Measurements from ENCODE around the gene HNRNPC. TPM values are rescaled to one million over a fixed set of nuclear protein-coding genes. Genes with fewer than 3 reads are reported as not detected.
A peak's percentile ranks its signal among the peaks of the same experiment; 100 is the strongest.

HNRNPC gene
- total RNA-seq, 4 donors from 2014 or later: 356 to 544 (median 505) TPM

- peaks cover 38 to 89% (median 48%) of the 10 kb centered on the region in 3 donors for H3K4me1 ChIP-seq
- no peak overlapping the region for H3K4me3 ChIP-seq
- H3K27ac ChIP-seq: peak overlapping the region in 2 of 4 donors; percentile 11 to 19
- H3K36me3 ChIP-seq: peaks cover 0 to 66% of the 10 kb centered on the region in 2 donors
- H3K9me3 ChIP-seq: no peaks in the 10 kb centered on the region
- no peaks in the 10 kb centered on the region for H3K27me3 ChIP-seq
- no peak for TF ChIP-seq EP300 (IDR thresholded peaks at IDR 0.05)
- TF ChIP-seq POLR2AphosphoS5 (IDR thresholded peaks at IDR 0.05): no peak
- TF ChIP-seq POLR2A (IDR thresholded peaks at IDR 0.05): no peak
- TF ChIP-seq CTCF (IDR thresholded peaks at IDR 0.05): peak in 1 of 4 experiments; percentile 21
- 12 to 18% methylated on average over 5 of the region's 5 CpGs for WGBS, 2 donors (ENCODE audit: low coverage in 1 of 2)
- no peak for ATAC-seq
These were observed 5.8 kb downstream of the HNRNPC start for GRCh38 chr14:21263284-21264024.

GRCh38 chr14:21262410-21262809, 6.8 kb downstream of the HNRNPC start:
- TF ChIP-seq POLR2A (IDR thresholded peaks at IDR 0.05) (no peak), EP300 (IDR thresholded peaks at IDR 0.05) (no peak), POLR2AphosphoS5 (IDR thresholded peaks at IDR 0.05) (no peak), CTCF (IDR thresholded peaks at IDR 0.05) (no peak)
- H3K9me3 ChIP-seq: no peaks in the 10 kb centered on the region
- no peak overlapping the region for H3K4me3 ChIP-seq
- peak overlapping the region in 2 of 4 donors; percentile 11 to 12 for H3K27ac ChIP-seq
- peaks cover 38 to 95% (median 56%) of the 10 kb centered on the region in 3 donors for H3K4me1 ChIP-seq
- H3K27me3 ChIP-seq: no peaks in the 10 kb centered on the region
- H3K36me3 ChIP-seq: peaks cover 0 to 74% of the 10 kb centered on the region in 2 donors
- WGBS, 2 donors (ENCODE audit: low coverage in 1 of 2): 20 to 42% methylated on average over 1 to 2 of the region's 3 CpGs
- no peak for ATAC-seq

GRCh38 chr14:21261824-21262223, 7.4 kb downstream of the HNRNPC start:
- no peak for ATAC-seq
- Histone ChIP-seq H3K36me3 (peaks cover 0 to 79% of the 10 kb centered on the region in 2 donors), H3K27ac (peak overlapping the region in 1 of 4 donors; percentile 11), H3K9me3 (no peaks in the 10 kb centered on the region), H3K4me1 (peaks cover 38 to 95% (median 56%) of the 10 kb centered on the region in 3 donors), H3K27me3 (no peaks in the 10 kb centered on the region), H3K4me3 (no peak overlapping the region)
- WGBS, 2 donors (ENCODE audit: low coverage in 1 of 2): 33 to 53% methylated on average over 1 of the region's 1 CpG
- TF ChIP-seq POLR2A (IDR thresholded peaks at IDR 0.05) (no peak), POLR2AphosphoS5 (IDR thresholded peaks at IDR 0.05) (no peak), CTCF (IDR thresholded peaks at IDR 0.05) (no peak), EP300 (IDR thresholded peaks at IDR 0.05) (no peak)

GRCh38 chr14:21258889-21259787, 10.1 kb downstream of the HNRNPC start:
- no peaks in the 10 kb centered on the region for H3K9me3 ChIP-seq
- H3K36me3 ChIP-seq: peaks cover 0 to 72% of the 10 kb centered on the region in 2 donors
- ATAC-seq: no peak
- H3K27ac ChIP-seq: no peak overlapping the region
- peaks cover 30 to 95% (median 44%) of the 10 kb centered on the region in 3 donors for H3K4me1 ChIP-seq
- no peak overlapping the region for H3K4me3 ChIP-seq
- WGBS, 2 donors (ENCODE audit: low coverage in 1 of 2): 58 to 73% methylated on average over 3 to 5 of the region's 5 CpGs
- no peak for TF ChIP-seq POLR2A (IDR thresholded peaks at IDR 0.05)
- TF ChIP-seq EP300 (IDR thresholded peaks at IDR 0.05): no peak
- no peak for TF ChIP-seq CTCF (IDR thresholded peaks at IDR 0.05)
- no peak for TF ChIP-seq POLR2AphosphoS5 (IDR thresholded peaks at IDR 0.05)
- H3K27me3 ChIP-seq: no peaks in the 10 kb centered on the region

All from gastroesophageal sphincter (tissue), 4 donors.